HG03159 (cell line): ENCODE measurements around the gene KIAA0930.
A peak's percentile ranks its signal among the peaks of the same experiment; 100 is the strongest.
"Not testable (repeated sequence)": the region's sequence is repeated elsewhere in the genome, so short reads cannot be mapped to it uniquely, and the experiment has no call there.

ENCODE experiments used
- ATAC-seq: cut with Tn5 transposase; IDR thresholded peaks from one replicate; pipeline ENCODE4 v1.9.1; 2021; ENCODE audit warnings: mild to moderate bottlenecking, moderate library complexity; ENCODE audit not compliant: unreplicated experiment

The KIAA0930 gene

GRCh38 chr22:45263463-45264269, 23.0 kb upstream of the KIAA0930 start:
- peak; percentile 85 for ATAC-seq

- ATAC-seq, result peak; percentile 6
Measured at GRCh38 chr22:45262931-45263462, 22.3 kb upstream of the KIAA0930 start.

DNA sequence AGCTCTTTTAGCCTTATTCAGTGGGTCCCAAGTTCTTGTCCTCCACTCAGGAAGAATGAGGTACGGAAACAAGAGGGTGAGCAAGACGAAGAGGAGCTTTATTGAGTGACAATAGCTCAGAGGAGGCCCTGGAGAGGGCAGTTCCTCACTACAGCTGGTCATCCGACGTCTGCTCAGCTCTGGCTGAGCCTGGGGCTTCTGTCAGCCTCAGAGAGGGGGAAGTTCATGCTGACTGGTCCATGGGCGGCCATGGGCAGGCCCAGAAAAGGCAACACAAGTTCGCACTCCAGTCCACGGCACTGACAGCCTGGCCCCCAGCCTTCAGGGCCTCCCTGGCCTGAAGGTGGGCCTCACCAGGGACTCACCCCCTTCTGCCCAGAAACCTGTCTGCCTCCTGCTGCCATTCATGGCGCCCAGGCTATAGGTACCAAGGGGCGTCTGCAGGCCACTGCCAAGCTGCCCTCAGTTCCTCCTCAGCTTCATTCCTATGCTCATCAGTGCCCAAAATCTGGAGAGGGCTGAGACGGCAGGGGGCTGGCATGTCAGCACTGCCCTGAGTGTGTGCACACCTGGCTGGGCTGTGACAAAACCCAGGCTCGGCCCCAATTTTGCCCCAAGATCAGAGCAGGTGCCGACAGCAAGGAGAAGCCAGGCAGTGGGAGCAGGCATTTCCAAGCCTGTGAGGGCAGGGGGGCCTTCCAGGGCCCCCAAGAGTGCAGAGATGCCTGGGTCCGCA, 21.7 kb upstream of the KIAA0930 start:
- no peak for ATAC-seq

DNA sequence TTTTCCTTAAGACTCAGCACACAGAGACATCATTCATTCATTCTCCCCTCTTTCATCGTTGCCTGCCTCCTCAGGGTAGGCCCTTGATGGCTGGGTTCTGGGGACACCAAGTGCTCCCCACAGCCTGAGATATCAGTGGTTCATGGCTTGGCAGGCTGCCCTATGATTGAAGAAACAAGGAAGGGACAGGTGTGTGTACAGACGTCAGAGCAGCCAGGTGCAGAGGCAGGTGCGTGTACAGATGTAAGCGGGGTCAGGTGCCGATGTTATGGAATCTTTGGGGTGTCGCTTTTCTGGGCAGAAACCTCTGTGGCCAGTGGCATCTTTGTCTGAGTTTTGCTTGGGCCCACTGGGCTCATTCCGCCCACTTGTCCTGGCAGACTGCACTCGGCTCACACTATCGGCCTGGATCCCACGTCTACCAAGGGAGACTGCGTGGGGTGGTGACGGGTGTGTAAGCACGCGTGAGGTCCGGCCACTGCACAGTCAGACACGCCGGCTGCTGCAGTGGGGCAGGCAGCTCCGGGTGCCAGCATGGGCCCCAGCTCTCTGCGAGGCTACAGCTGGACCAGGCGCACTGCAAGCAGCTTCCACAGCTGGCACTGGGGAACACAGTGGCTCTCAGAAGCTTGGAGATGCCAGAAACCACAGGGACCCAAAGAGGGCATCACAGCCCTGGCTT, 20.9 kb upstream of the KIAA0930 start:
- ATAC-seq, result no peak

GRCh38 chr22:45260395-45260759, 19.7 kb upstream of the KIAA0930 start:
- not testable (repeated sequence) for ATAC-seq

GRCh38 chr22:45259754-45260394, 19.2 kb upstream of the KIAA0930 start:
- ATAC-seq, result no peak

DNA sequence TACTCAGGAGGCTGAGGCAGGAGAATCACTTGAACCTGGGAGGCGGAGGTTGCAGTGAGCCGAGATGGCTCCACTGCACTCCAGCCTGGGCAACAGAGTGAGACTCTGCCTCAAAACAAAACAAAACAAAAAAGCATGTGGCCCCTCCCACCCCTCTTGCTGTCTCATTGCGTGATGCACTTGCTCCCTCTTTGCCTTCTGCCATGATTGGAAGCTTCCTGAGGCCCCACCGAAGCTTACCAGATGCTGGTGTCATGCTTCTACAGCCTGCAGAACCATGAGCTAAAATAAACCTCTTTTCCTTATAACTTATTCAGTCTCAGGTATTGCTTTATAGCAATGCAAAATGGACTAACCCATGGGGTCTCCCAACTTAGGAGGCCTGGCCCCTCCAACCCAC, 17.2 kb upstream of the KIAA0930 start:
- not testable (repeated sequence) for ATAC-seq

DNA sequence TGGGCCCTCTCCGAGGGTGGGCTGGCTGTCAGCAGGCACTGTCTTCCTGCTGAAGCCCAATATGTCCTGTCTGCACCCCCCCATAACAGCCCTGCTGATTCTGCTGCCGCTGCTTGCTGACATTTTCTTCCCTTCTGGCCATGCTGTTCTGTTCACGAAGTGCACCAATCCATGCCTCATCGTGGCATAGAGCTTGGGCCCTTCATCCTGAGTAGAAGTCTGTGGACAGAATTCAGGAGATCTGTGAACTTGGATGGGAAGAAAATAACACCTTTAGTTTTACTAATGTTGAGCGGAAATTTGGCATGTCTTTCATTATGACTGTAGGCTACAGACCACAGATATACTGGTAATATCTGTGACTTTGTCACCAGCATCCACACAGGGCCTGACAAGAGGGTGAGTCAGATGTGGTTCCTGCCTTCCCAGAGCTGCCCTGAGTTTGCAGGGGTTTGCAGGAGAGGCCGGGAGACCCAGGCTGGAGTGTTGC, 14.1 kb upstream of the KIAA0930 start:
- ATAC-seq, result no peak

DNA sequence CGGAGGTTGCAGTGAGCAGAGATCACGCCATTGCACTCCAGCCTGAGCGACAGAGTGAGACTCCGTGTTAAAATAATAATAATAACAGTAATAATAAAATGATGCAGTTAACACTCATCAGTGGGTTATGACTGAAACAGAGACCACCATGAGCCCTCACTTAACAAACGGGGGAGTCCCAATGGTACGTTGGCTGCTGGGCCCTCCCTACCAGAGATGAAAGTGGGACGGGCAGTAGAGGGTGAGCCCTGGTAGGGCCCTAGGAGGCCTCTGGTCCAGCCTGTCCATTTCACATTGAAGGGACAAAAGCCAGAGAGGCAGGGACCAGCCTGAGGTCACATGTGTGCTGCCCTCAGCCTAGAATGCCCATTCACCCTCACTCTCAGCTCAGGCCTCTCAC, 13.7 kb upstream of the KIAA0930 start:
- no peak for ATAC-seq

DNA sequence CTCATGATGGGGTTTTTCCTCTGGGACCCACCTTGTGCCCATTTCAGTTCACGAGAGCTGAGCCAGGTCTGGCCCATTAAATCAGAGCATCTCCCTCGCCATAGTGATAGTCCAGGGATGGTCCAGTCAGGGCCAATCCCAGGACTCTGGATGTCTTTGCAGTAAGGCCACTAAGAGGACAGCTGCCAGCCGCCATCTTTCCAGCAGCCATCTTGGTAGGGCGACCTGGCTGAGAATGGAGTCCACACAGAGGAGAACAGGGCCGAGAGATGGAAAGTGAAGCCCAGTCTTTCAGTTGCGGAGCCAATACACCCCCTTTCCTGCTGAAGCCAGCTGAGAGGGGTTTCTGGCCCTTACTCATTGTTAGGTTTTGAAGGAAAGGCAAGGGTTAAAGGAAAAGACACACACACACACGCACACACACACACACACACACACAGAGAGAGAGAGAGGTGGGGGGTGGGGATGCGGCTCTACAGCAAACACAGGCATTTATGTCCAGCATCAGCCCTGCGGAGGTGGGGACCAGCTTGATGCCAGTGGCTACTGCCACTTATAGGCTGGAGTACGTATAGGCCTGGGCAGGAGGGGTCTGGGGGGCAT, 12.4 kb upstream of the KIAA0930 start:
- no peak for ATAC-seq

DNA sequence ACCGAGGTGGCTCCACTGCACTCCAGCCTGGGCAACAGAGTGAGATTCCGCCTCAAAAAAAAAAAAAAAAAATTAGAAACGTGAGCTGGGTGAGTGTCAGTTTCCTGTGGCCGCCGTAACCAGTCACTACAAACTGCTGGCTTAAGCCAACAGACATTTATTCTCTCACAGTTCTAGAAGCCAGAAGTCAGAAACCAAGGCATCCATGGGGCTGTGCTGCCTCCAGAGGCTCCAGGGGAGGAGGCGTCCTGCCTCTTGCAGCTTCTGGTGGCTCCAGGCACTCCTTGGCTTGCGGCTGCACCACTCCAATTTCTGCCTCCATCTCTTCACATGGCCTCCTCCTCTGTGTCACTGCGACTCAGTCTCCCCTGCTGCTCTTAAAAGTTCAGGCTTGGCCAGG, 11.1 kb upstream of the KIAA0930 start:
- no peak for ATAC-seq

DNA sequence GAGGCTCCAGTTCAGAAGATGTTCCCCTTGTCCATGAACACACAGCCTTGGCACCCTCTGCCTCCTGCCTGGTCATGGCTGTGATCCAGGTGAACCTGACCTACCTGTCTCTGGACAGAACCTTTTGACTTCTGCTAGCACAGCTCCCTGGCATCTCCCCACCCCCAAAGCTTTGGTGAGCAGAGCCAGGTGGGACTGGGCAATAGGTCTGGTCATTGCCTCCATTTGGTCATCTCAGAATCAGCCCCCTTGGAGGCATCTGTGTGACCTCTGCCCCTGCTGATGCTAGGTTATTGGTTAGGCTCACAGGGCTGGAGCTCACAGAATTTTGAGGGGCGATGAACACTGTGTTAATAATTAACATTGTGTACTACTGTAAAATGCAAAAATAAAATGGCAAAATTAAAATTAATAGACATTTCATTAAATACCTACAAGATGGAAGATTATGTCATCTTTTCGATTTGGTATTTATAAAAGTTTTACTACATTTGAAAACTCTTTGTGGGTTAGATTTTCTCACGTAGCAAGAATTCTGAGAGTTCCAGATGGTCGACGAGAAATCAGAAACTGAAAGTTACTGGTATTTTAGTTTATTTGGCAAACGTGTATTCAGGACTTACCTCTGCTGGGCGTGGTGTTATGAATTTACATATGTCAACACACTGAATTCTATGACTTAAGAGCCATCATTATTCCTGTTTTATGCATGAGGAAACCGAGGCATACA, 8.3 kb upstream of the KIAA0930 start:
- ATAC-seq, result no peak

DNA sequence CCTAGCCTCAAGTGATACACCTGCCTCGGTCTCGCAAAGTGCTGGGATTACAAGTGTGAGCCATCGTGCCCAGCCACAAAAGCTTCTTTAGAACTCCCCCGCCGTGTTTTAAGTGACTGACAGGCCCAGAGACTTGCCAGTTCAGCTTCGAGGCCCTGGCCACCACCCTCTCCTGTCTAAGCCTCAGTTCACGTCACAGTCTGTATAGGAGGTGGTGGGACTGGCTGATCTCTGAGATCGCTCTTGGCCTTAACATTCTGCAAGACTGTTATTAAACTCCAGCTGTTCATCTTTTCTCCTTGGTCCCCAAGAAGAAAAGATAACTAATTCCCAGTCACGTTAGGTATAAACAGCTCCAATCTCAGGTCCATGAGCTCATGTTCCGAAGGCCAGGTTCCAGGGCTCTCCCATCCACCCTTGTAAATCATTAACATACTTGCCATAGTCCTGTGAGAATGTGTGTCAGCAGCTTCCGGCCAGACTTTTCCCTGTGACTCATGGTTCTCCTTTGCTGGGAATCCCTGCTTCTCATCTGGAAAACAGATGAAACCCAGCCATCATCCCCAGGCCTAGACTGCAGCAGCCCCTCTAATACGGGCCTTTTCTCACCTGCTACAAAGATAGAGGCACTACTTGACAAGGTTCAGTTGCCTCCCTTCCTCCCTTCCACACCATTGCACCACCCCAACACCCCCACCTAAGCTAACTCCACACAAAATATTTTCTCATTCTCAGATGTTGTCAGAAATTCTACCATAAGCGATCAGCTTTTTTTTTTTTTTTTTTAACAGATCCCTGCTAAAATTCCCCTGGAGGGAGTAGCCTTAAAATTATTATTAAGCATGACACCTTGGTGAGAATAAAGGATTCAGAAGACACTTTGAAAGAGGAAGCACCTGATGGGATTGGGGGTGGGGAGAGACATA, 5.6 kb upstream of the KIAA0930 start:
- ATAC-seq, result no peak

GRCh38 chr22:45244916-45245315, 4.2 kb upstream of the KIAA0930 start:
- ATAC-seq, result no peak

GRCh38 chr22:45242778-45243191, 2.1 kb upstream of the KIAA0930 start:
- no peak for ATAC-seq

DNA sequence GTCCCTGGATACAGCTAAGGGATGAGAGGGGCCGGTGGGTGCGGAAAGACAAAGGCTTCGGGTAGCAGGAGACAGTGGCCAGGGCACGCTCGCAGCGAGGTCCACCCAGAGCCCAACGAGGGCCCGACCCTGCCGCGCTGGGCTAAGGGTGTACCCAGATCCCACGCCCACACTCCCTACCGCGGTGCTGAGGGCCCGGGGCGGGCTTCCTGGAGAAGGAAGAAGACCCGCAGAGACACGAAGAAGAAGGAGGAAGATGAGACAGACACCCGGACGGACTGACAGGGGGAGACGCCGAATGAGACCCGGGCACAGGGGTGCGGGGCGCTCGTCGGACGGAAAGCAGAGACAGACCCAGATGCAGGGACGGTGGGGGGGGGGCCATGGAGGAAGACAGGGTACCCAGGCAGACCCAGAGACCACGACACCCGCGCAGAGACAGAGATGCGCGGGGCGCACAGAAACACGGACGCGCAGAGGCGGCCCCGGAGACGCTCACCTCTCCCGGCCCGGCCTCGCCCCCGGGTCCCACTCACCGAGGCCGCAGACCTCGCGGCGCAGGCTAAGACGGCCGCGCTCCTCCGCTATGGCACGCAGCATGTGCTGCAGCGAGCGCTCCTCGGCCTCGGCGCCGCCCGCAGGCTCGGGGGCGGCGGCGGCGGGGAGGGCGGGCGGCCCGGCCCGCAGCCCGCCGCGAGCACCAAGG, 437 bp downstream of the KIAA0930 start:
- ATAC-seq, result peak; percentile 26

GRCh38 chr22:45239681-45240051, 1.0 kb downstream of the KIAA0930 start:
- no peak for ATAC-seq
